Activated naive CD4-positive, alpha-beta T cell treated with anti-CD3 and anti-CD28 coated beads, Interleukin-2, amount 50 U/mL, for 16 hours (primary cell): Measurements from ENCODE around the gene TOMM34.
A peak's percentile ranks its signal among the peaks of the same experiment; 100 is the strongest.

Source experiments
- DNase-seq: peaks from one replicate; pipeline ENCODE4 v3.0.0-alpha.2; 2020

Gene TOMM34

DNA sequence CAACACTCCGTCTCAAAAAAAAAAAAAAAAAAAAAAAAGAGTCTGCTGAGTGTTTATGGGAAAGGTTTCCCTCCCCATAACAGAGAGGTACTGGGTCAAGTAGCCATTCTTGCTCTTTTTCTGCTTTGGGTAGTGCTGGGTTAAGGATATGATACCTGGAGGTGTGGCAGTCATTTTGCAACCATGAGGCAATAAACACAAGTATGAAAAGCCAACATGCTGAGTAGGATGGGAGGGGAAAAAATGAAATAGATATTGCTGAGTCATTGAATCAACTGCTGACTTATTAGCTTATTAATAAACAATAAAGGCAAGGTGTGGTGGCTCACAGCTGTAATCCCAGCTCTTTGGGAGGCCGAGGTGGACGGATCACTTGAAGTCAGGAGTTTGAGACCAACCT lies 2.3 kb upstream of the TOMM34 start:
- DNase-seq, result no peak

- DNase-seq, result no peak
Measured at GRCh38 chr20:44961870-44962267, 1.7 kb upstream of the TOMM34 start.

GRCh38 chr20:44961011-44961869 lies 1.0 kb upstream of the TOMM34 start:
- no peak for DNase-seq

GRCh38 chr20:44959638-44960102 lies 527 bp downstream of the TOMM34 start:
- DNase-seq, result peak; percentile 85

- DNase-seq, result no peak
Measured at GRCh38 chr20:44959082-44959637, 1.0 kb downstream of the TOMM34 start.

- no peak for DNase-seq
Measured at GRCh38 chr20:44958276-44958675, 1.9 kb downstream of the TOMM34 start.

DNA sequence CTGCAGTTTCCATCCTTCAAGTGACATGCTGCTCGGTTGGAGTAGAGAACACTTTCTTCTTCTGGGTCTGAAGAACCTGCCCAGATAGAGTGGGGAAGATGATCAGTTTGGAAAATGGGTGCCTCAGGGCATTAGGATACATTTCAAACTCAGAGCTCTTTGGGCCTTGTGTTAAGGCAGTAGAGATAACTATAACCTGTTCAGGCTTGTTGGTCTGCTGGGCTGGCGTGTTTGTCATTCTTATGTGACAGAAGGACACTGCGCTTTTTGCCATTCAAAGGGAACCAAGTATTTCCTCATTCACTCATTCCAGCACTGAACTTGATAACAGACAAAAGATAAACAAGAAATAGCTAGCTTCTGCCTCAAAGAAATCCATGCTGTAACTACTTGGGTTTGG lies 3.8 kb downstream of the TOMM34 start:
- no peak for DNase-seq

- no peak for DNase-seq
Measured at GRCh38 chr20:44955270-44955669, 4.9 kb downstream of the TOMM34 start.

DNA sequence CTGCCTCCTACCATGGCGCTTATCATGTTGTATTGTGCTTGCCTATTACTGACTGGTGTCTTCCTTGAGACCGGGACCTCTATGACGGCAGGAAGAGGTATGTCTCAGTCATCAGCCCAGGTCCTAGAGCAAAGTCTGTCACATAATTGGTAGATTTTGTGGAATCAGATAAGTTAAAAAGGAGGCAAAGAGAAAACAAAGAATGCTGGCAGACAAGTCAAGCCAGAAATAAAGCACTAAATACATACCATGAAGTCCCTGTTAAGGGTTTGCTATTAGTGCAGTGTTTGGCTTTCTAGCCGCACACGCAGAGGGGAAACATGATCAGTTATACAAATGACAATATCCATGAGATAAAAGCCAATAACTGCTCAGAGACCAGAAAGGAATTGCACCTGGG lies 6.0 kb downstream of the TOMM34 start:
- no peak for DNase-seq

DNA sequence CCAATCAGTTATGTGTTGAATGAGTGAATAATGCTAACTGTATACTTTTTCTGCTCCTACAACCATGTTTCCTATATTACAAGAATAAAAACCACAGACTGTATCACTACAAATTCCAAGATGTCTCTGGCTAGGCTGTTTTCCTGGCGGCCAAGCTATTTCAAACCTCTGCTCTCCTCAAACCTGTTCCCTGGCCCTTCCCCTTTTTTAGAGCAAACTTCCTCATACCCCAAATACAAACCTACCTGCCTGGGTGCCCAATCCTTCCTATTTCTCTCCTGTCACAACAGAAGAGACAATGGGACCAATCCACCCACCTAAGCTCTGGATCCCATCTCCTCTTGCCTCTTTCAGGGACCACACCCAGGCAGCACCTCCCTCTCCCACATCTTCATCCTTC lies 7.5 kb downstream of the TOMM34 start:
- no peak for DNase-seq

DNA sequence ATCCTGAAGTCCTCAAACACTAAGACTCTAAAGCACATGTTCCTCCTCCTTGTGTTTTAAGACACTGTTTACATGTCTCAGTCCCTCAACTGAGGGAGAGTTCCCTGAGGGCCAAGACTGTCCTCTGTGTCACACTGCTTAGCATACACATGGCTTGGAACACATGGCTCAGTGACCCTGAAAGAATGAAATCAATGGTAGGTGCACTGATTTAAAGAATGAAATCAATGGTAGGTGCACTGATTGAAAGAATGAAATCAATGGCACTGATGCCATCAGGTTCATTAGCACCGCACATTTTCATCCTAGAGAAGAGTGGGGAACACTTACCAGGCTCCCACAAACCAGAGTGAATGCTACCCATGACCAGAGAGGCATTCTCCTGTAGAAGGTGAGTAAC lies 9.8 kb downstream of the TOMM34 start:
- no peak for DNase-seq

- no peak for DNase-seq
Measured at GRCh38 chr20:44948513-44948912, 11.7 kb downstream of the TOMM34 start.

GRCh38 chr20:44948107-44948506 lies 12.1 kb downstream of the TOMM34 start:
- DNase-seq, result no peak

- DNase-seq, result no peak
Measured at GRCh38 chr20:44946271-44946852, 13.8 kb downstream of the TOMM34 start.

- DNase-seq, result no peak
Measured at GRCh38 chr20:44945261-44945660, 14.9 kb downstream of the TOMM34 start.

- DNase-seq, result no peak
Measured at GRCh38 chr20:44943828-44944227, 16.4 kb downstream of the TOMM34 start.

GRCh38 chr20:44942264-44942973 lies 17.8 kb downstream of the TOMM34 start:
- DNase-seq, result no peak

DNA sequence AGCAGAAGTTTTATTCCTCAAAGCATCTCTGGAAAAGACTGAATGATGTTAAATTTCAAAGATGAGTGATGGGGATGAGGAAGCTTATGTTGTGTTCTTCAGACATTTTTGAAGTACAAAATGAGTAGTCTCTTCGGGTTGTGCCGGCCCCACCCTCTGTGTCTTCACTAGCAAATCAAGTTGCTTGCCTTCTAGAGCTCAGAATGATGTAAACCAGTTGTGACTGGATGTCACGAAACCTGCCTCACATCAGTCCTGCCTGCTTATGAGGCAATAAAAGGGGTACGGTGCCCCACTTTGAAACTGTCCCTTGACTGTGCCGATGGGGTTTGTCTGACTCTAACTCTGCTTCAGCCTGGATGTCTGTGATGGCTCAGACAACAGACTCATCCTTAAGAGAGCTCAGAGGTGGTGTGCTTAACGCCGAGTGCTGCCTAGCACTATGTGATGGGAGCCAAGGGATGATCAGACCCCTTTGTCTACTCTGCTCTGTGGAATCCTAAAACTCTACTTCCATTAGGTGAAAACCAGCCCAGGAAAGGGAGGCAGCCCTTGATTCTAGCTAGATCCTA lies 19.0 kb downstream of the TOMM34 start:
- DNase-seq, result no peak

DNA sequence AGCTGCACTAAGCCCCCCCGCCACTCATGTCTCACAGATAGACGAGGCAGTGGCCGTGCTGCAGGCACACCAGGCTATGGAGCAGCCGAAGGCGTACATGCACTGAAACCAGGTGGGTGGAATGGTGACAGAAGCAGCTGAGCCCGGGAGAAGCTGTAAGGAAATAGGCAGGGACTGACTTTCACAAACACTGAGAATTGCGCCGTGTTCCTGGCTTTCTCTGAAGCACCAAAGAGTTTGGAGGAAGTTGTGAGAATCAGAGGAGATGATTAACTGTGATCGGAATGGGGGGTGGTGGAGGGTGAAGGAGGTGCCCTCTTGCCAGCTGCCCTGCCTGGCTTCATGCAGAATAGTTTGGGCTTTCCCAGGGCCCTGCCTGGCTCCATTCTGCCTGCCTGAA lies 21.6 kb downstream of the TOMM34 start:
- no peak for DNase-seq

- no peak for DNase-seq
Measured at GRCh38 chr20:44936510-44936909, 23.7 kb downstream of the TOMM34 start.

GRCh38 chr20:44932916-44933315 lies 27.3 kb downstream of the TOMM34 start:
- no peak for DNase-seq

DNA sequence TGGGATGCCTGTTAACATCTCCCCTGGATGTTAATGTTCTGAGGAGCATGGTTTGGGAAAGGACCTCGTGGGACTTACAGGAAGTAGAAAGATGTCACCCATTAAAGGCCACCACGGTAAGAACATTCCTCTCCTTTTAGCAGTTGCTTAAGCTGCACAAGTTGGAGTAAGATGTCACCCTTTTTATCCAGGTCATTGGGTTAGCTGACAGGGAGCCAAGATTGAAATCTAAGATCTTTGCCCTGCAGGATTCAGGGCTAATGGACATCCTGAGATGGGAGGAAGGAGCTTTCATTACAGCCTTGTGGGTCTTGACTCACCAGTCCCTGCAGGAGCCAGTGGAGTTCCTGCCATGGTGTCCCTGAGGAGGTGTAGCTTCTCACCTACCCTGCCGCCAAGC lies 28.3 kb downstream of the TOMM34 start:
- no peak for DNase-seq

- no peak for DNase-seq
Measured at GRCh38 chr20:44930517-44931168, 29.6 kb downstream of the TOMM34 start.
